Vagina (tissue), 2 donors: ENCODE measurements around the gene CHCHD1.

Source experiments
- POLR2A ChIP-seq, 2 donors: fragments of 450-650 bp; IDR thresholded peaks; one replicate each; pipeline ENCODE4 v1.6.1; 2017; ENCODE audit warnings: antibody characterized with exemption in 2 of 2, mild to moderate bottlenecking in 2 of 2, moderate library complexity in 2 of 2
- POLR2AphosphoS5 ChIP-seq, 2 donors: sonication (generic); formaldehyde crosslinking; IDR thresholded peaks; one replicate each; pipeline ENCODE4 v1.9.0; 2017; ENCODE audit warnings: antibody characterized with exemption in 2 of 2, mild to moderate bottlenecking in 2 of 2, low read depth in 1 of 2; ENCODE audit not compliant: insufficient read depth in 1 of 2
- TF ChIP-seq, protein P1 (sequence below), 3 experiments: fragments of 450-650 bp in 2 of 3; fragments of 200-600 bp in 1 of 3; sonication (generic) in 1 of 3; IDR thresholded peaks; one replicate each; pipeline ENCODE4 v1.5.1; 2017 to 2019; ENCODE audit warnings: antibody characterized with exemption in 3 of 3, mild to moderate bottlenecking in 2 of 3, moderate library complexity in 2 of 3

DNA sequence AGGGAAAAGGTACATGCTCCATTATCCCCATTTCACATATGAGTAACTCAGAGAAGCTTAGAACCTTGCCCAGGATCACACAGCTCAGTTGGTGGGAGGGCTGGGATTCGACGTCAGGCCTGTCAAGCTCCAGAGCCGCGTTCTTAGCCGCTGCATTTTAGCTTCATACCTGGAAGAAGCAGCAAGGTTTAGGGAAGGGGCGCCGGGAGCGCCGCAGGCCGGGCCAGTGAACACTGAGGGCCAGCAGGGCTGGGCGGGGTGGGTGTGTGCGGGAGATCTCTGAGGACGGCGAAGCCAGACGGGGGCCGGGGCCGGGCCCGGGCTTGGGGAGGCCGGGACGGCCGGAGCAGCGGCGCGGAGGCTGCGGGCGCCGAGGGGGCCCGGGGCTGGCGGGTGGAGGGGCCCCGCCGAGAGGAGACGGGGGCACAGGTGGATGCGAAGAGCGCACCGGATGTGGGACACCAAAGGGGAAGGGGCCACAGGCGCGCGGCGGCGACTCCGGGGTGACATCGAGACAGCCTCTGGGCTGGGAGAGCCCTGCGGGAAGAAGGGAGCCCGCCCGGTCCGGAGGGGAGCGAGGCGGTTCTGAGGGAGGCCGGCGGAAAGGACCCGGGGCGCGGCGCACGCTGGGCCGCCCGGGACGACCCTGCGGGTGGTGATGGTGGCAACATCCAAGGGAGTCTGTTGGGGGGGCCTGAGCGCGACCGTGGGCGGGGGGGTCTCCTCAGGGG, 29.1 kb downstream of the CHCHD1 start:
- TF ChIP-seq, protein P1, sequence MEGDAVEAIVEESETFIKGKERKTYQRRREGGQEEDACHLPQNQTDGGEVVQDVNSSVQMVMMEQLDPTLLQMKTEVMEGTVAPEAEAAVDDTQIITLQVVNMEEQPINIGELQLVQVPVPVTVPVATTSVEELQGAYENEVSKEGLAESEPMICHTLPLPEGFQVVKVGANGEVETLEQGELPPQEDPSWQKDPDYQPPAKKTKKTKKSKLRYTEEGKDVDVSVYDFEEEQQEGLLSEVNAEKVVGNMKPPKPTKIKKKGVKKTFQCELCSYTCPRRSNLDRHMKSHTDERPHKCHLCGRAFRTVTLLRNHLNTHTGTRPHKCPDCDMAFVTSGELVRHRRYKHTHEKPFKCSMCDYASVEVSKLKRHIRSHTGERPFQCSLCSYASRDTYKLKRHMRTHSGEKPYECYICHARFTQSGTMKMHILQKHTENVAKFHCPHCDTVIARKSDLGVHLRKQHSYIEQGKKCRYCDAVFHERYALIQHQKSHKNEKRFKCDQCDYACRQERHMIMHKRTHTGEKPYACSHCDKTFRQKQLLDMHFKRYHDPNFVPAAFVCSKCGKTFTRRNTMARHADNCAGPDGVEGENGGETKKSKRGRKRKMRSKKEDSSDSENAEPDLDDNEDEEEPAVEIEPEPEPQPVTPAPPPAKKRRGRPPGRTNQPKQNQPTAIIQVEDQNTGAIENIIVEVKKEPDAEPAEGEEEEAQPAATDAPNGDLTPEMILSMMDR (IDR thresholded peaks at IDR 0.05), result no peak
- TF ChIP-seq POLR2AphosphoS5 (IDR thresholded peaks at IDR 0.05; ENCODE audit: insufficient read depth in 1 of 2, low read depth in 1 of 2), result no peak
- no peak for TF ChIP-seq POLR2A (IDR thresholded peaks at IDR 0.05)
